Sigmoid colon (tissue), 4 donors: ENCODE data around the gene NUP88.

Source experiments
- POLR2AphosphoS5 ChIP-seq, 4 donors: sonication (generic); formaldehyde crosslinking; IDR thresholded peaks; one replicate each; pipeline ENCODE4 v1.6.1; 2017; ENCODE audit warnings: antibody characterized with exemption in 4 of 4
- TF ChIP-seq, protein P1 (sequence below), 4 experiments: fragments of 450-650 bp in 3 of 4; fragments of 200-600 bp in 1 of 4; IDR thresholded peaks; one replicate each; pipeline ENCODE4 v1.5.1; 2016 to 2019; ENCODE audit warnings: antibody characterized with exemption in 4 of 4, mild to moderate bottlenecking in 3 of 4, moderate library complexity in 2 of 4

DNA sequence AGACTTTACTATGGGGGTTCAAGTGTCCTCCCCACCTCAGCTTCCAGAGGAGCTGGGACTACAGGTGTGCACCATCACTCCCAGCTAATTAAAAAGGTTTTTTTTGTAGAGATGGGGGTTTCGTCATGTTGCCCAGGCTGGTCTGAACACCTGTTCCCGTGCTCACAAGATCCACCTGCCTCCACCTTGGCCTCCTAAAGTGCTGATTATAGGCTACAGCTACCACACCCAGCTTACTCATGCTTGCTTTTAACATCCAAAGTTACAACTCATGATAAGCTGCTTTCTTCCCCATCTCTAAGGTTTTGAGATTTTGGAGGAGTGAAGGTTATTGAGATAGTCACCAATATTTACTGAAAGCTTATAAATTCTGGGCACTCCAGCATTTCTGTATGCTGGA, 2.6 kb downstream of the NUP88 start:
- TF ChIP-seq, protein P1, sequence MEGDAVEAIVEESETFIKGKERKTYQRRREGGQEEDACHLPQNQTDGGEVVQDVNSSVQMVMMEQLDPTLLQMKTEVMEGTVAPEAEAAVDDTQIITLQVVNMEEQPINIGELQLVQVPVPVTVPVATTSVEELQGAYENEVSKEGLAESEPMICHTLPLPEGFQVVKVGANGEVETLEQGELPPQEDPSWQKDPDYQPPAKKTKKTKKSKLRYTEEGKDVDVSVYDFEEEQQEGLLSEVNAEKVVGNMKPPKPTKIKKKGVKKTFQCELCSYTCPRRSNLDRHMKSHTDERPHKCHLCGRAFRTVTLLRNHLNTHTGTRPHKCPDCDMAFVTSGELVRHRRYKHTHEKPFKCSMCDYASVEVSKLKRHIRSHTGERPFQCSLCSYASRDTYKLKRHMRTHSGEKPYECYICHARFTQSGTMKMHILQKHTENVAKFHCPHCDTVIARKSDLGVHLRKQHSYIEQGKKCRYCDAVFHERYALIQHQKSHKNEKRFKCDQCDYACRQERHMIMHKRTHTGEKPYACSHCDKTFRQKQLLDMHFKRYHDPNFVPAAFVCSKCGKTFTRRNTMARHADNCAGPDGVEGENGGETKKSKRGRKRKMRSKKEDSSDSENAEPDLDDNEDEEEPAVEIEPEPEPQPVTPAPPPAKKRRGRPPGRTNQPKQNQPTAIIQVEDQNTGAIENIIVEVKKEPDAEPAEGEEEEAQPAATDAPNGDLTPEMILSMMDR (IDR thresholded peaks at IDR 0.05): no peak
- no peak for TF ChIP-seq POLR2AphosphoS5 (IDR thresholded peaks at IDR 0.05)
